Lower lobe of right lung (tissue), 2 donors: ENCODE data around the gene VIPR2. TPM values are rescaled to one million over a fixed set of nuclear protein-coding genes. Genes with fewer than 3 reads are reported as not detected.

Experiments used
- ATAC-seq, 2 donors: fragments of 200-7000 bp; cut with Tn5 transposase; one replicate each; pipeline ENCODE4 v1.9.1; 2020 to 2022; ENCODE audit warnings: mild to moderate bottlenecking in 2 of 2, moderate library complexity in 2 of 2
- DNase-seq: peaks from one replicate; pipeline ENCODE4 v3.0.0-alpha.2; 2020
- H3K27ac ChIP-seq: fragments of 200-600 bp; one replicate; pipeline ENCODE4 v1.8.0; 2022
- H3K27me3 ChIP-seq: fragments of 200-600 bp; one replicate; pipeline ENCODE4 v1.8.0; 2022; ENCODE audit warnings: low read depth
- H3K36me3 ChIP-seq: fragments of 200-600 bp; one replicate; pipeline ENCODE4 v1.8.0; 2022; ENCODE audit warnings: mild to moderate bottlenecking
- H3K4me1 ChIP-seq: fragments of 200-600 bp; one replicate; pipeline ENCODE4 v1.8.0; 2022
- H3K4me3 ChIP-seq: fragments of 200-600 bp; one replicate; pipeline ENCODE4 v1.8.0; 2022; ENCODE audit warnings: mild to moderate bottlenecking
- H3K9me3 ChIP-seq: fragments of 200-600 bp; one replicate; pipeline ENCODE4 v1.8.0; 2022
- intact Hi-C: fragments of 100-400 bp; cut with DNase I; formaldehyde crosslinking; loops from one replicate; pipeline ENCODE4 v1.11.0; 2022
- total RNA-seq: library from RNA; stranded (reverse); fragmentation: NEBNext Ultra II Directional; extraction: Animal tissue kit (Norgen Biotek cat#: 25700); gene quantifications from one replicate; pipeline ENCODE4 v1.2.1, GENCODE V29; 2021
- TF ChIP-seq, protein P1 (sequence below): fragments of 200-600 bp; IDR thresholded peaks from one replicate; pipeline ENCODE4 v1.8.0; 2022; ENCODE audit warnings: antibody characterized with exemption, mild to moderate bottlenecking
- donor health status: DM: no; HTN: yes; CAD: no; lungs with severe emphysema.

VIPR2 gene
- total RNA-seq, 1 donor from 2014 or later = 0.80 TPM

- no peak overlapping the region for H3K4me3 ChIP-seq
- TF ChIP-seq, protein P1, sequence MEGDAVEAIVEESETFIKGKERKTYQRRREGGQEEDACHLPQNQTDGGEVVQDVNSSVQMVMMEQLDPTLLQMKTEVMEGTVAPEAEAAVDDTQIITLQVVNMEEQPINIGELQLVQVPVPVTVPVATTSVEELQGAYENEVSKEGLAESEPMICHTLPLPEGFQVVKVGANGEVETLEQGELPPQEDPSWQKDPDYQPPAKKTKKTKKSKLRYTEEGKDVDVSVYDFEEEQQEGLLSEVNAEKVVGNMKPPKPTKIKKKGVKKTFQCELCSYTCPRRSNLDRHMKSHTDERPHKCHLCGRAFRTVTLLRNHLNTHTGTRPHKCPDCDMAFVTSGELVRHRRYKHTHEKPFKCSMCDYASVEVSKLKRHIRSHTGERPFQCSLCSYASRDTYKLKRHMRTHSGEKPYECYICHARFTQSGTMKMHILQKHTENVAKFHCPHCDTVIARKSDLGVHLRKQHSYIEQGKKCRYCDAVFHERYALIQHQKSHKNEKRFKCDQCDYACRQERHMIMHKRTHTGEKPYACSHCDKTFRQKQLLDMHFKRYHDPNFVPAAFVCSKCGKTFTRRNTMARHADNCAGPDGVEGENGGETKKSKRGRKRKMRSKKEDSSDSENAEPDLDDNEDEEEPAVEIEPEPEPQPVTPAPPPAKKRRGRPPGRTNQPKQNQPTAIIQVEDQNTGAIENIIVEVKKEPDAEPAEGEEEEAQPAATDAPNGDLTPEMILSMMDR = no peak
- no peaks in the 10 kb centered on the region for H3K27me3 ChIP-seq
- H3K9me3 ChIP-seq = peaks cover 22% of the 10 kb centered on the region
- DNase-seq (no peak), ATAC-seq (no peak)
- H3K36me3 ChIP-seq = no peaks in the 10 kb centered on the region
- intact Hi-C loops = no loop called here
- H3K4me1 ChIP-seq = peaks cover 7% of the 10 kb centered on the region
- H3K27ac ChIP-seq = no peak overlapping the region
These were observed 164.9 kb downstream of the VIPR2 start for GRCh38 chr7:158979635-158980351.

GRCh38 chr7:158979023-158979529, 165.6 kb downstream of the VIPR2 start:
- no peak overlapping the region for H3K27ac ChIP-seq
- H3K4me3 ChIP-seq = no peak overlapping the region
- no peaks in the 10 kb centered on the region for H3K36me3 ChIP-seq
- no peak for ATAC-seq
- peaks cover 22% of the 10 kb centered on the region for H3K9me3 ChIP-seq
- intact Hi-C loops = no loop called here
- TF ChIP-seq, protein P1 = no peak
- no peaks in the 10 kb centered on the region for H3K27me3 ChIP-seq
- no peak for DNase-seq
- peaks cover 7% of the 10 kb centered on the region for H3K4me1 ChIP-seq
